Measurements from ENCODE around the gene OPCML.

DNA sequence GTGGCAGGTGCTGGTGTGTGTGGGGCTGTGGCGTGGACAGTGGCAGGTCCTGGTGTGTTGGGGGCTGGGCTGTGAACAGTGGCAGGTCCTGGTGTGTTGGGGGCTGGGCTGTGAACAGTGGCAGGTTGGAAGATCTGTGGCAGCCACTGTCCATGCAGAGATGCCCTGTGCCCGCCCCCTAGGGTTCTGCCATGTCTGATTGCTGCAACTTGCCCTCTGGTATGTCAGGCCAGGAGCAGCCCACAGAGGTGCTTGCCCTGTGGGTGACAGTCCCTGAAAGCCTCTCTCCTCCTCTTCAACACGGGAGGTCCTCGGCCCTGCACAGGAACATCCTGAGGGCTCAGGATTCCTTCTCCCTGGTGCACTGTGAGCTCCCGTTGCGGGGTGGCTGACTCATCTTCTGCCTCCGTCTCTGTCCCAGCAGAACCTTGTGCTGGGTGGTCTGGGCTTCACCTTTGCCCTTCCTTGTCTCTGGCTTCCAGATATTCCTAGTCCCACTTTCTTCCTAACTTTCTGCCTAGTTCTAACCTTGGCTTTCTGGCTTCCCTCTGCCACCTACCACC is 13.5 kb downstream of the OPCML start:
- TF ChIP-seq, protein P1, sequence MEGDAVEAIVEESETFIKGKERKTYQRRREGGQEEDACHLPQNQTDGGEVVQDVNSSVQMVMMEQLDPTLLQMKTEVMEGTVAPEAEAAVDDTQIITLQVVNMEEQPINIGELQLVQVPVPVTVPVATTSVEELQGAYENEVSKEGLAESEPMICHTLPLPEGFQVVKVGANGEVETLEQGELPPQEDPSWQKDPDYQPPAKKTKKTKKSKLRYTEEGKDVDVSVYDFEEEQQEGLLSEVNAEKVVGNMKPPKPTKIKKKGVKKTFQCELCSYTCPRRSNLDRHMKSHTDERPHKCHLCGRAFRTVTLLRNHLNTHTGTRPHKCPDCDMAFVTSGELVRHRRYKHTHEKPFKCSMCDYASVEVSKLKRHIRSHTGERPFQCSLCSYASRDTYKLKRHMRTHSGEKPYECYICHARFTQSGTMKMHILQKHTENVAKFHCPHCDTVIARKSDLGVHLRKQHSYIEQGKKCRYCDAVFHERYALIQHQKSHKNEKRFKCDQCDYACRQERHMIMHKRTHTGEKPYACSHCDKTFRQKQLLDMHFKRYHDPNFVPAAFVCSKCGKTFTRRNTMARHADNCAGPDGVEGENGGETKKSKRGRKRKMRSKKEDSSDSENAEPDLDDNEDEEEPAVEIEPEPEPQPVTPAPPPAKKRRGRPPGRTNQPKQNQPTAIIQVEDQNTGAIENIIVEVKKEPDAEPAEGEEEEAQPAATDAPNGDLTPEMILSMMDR (conservative IDR thresholded peaks at IDR 0.05; ENCODE audit: low read length), result no peak
- no peak for TF ChIP-seq EZH2phosphoT487 (IDR thresholded peaks at IDR 0.05; ENCODE audit: borderline replicate concordance)
